Prostate gland (tissue), 2 donors: Measurements from ENCODE around the gene KCND3. TPM values are rescaled to one million over a fixed set of nuclear protein-coding genes. Genes with fewer than 3 reads are reported as not detected.

Source experiments
- DNase-seq: peaks from one replicate; pipeline ENCODE4 v3.0.0-alpha.2; 2019; ENCODE audit warnings: low spot score
- H3K27ac ChIP-seq, 2 donors: fragments of 200-600 bp; sonication (generic); 2 replicates each; pipeline ENCODE4 v1.5.1; 2017 to 2019
- H3K27me3 ChIP-seq: fragments of 200-600 bp; sonication (generic); replicated peaks from 2 replicates; pipeline ENCODE4 v1.5.1; 2019; ENCODE audit not compliant: insufficient read depth
- H3K36me3 ChIP-seq, 2 donors: fragments of 200-600 bp; sonication (generic); 1 replicate in 1 of 2; 2 replicates in 1 of 2; pipeline versions ENCODE4 v1.5.1 to v1.8.1; 2017 to 2019
- H3K4me1 ChIP-seq: fragments of 200-600 bp; sonication (generic); replicated peaks from 2 replicates; pipeline ENCODE4 v1.5.1; 2019
- H3K4me3 ChIP-seq, 2 donors: fragments of 200-600 bp; sonication (generic); 2 replicates each; pipeline ENCODE4 v1.5.1; 2017 to 2019
- H3K9me3 ChIP-seq: fragments of 200-600 bp; sonication (generic); 2 replicates; pipeline ENCODE4 v1.5.1; 2017
- POLR2A ChIP-seq: fragments of 450-650 bp; IDR thresholded peaks from one replicate; pipeline ENCODE4 v1.6.1; 2016; ENCODE audit warnings: antibody characterized with exemption, mild to moderate bottlenecking
- POLR2AphosphoS5 ChIP-seq: sonication (generic); formaldehyde crosslinking; IDR thresholded peaks from one replicate; pipeline ENCODE4 v1.6.1; 2017; ENCODE audit warnings: antibody characterized with exemption
- WGBS: methylation state at CpG from one replicate; pipeline ENCODE4 v1.1.5; 2018; 5-methylcytosine and 5-hydroxymethylcytosine counted together
- intact Hi-C: fragments of 100-400 bp; cut with DNase I; formaldehyde crosslinking; loops from one replicate; pipeline ENCODE4 v1.14.2; 2022
- total RNA-seq, 2 donors: library from RNA; depleted of rRNA; stranded (reverse); fragments of >200 nt; gene quantifications; one replicate each; pipeline ENCODE4 v1.1.0, GENCODE V29; 2016
- TF ChIP-seq, protein P1 (sequence below), 4 experiments: fragments of 200-600 bp in 2 of 4; fragments of 450-650 bp in 2 of 4; sonication (generic) in 2 of 4; IDR thresholded peaks; 1 replicate in 3 of 4; 2 replicates in 1 of 4; pipeline ENCODE4 v1.5.1; 2016 to 2019; ENCODE audit warnings: antibody characterized with exemption in 4 of 4, mild to moderate bottlenecking in 2 of 4, moderate library complexity in 2 of 4

The KCND3 gene
- total RNA-seq, 2 donors from 2014 or later = 17.1 to 27.3 TPM

DNA sequence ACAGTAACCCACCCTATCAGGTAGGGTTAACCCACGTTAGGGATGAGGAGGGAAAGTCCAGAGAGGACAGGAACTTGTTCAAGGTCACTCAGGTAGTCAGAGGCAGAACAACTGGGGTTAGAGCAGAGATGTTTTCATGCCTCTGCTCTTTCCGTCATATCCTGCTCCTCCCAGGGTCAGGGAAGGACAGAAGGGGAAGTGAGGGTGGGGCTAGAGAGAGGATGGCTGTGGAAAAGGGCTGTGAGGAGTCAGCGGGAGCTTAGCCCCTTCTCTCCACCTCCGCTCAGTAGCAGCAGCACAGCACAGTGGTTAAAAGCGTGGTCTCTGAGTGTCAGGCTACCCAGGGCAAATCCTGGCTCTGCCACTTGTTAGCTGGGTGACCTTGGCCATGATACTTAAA lies 197.2 kb downstream of the KCND3 start:
- 56% methylated on average over 5 of the region's 5 CpGs for WGBS
- Histone ChIP-seq H3K27ac (no peak overlapping the region), H3K36me3 (no peaks in the 10 kb centered on the region), H3K9me3 (no peaks in the 10 kb centered on the region), H3K27me3 (no peaks in the 10 kb centered on the region), H3K4me1 (no peaks in the 10 kb centered on the region), H3K4me3 (no peak overlapping the region)
- TF ChIP-seq POLR2A = no peak
- TF ChIP-seq, protein P1, sequence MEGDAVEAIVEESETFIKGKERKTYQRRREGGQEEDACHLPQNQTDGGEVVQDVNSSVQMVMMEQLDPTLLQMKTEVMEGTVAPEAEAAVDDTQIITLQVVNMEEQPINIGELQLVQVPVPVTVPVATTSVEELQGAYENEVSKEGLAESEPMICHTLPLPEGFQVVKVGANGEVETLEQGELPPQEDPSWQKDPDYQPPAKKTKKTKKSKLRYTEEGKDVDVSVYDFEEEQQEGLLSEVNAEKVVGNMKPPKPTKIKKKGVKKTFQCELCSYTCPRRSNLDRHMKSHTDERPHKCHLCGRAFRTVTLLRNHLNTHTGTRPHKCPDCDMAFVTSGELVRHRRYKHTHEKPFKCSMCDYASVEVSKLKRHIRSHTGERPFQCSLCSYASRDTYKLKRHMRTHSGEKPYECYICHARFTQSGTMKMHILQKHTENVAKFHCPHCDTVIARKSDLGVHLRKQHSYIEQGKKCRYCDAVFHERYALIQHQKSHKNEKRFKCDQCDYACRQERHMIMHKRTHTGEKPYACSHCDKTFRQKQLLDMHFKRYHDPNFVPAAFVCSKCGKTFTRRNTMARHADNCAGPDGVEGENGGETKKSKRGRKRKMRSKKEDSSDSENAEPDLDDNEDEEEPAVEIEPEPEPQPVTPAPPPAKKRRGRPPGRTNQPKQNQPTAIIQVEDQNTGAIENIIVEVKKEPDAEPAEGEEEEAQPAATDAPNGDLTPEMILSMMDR (IDR thresholded peaks at IDR 0.05) = no peak
- TF ChIP-seq POLR2AphosphoS5 = no peak
- no peak for DNase-seq
- intact Hi-C loops = loop anchor here (5.0 kb wide), 1 partner anchor 200 kb away; no protein-coding TSS in a partner anchor

DNA sequence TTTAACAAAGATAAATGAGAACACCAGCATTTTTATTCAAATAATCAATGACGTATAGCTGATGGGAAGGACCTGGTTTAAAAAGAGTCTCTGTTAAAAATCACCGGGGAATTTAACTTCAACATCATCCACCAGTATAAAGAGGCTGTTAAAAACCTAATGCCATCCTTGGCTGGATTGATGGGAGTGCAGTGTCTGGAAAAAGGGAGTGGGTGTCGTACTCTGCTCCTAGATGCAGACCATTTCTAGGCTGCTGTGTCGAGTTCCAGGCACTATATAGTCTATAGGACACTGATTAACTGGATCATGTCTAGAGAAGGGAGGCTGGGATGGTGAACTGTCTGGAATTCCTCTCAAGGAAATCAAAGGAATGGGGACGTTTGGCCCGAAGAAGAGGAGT lies 197.7 kb downstream of the KCND3 start:
- H3K4me1 ChIP-seq = no peaks in the 10 kb centered on the region
- no peaks in the 10 kb centered on the region for H3K9me3 ChIP-seq
- no peaks in the 10 kb centered on the region for H3K36me3 ChIP-seq
- WGBS = 84% methylated on average over 6 of the region's 6 CpGs
- no peak for TF ChIP-seq POLR2A
- TF ChIP-seq, protein P1 (IDR thresholded peaks at IDR 0.05) = no peak
- no peak for TF ChIP-seq POLR2AphosphoS5
- H3K27me3 ChIP-seq = no peaks in the 10 kb centered on the region
- intact Hi-C loops = loop anchor here (5.0 kb wide), 1 partner anchor 201 kb away; no protein-coding TSS in a partner anchor
- no peak overlapping the region for H3K27ac ChIP-seq
- no peak for DNase-seq
- no peak overlapping the region for H3K4me3 ChIP-seq

- no peak for DNase-seq
- TF ChIP-seq POLR2A (no peak), POLR2AphosphoS5 (peak; percentile 18)
- TF ChIP-seq, protein P1 (IDR thresholded peaks at IDR 0.05) = peak in 3 of 4 experiments; percentile 10 to 60 (median 30)
- H3K27ac ChIP-seq = no peak overlapping the region
- H3K4me3 ChIP-seq = no peak overlapping the region
- H3K27me3 ChIP-seq = no peaks in the 10 kb centered on the region
- no peaks in the 10 kb centered on the region for H3K4me1 ChIP-seq
- no peaks in the 10 kb centered on the region for H3K36me3 ChIP-seq
- intact Hi-C loops = loop anchor here (5.0 kb wide), 1 partner anchor 203 kb away; no protein-coding TSS in a partner anchor
- no peaks in the 10 kb centered on the region for H3K9me3 ChIP-seq
- WGBS = 69% methylated on average over 2 of the region's 2 CpGs
Observed at GRCh38 chr1:111789666-111790316, 199.7 kb downstream of the KCND3 start.

DNA sequence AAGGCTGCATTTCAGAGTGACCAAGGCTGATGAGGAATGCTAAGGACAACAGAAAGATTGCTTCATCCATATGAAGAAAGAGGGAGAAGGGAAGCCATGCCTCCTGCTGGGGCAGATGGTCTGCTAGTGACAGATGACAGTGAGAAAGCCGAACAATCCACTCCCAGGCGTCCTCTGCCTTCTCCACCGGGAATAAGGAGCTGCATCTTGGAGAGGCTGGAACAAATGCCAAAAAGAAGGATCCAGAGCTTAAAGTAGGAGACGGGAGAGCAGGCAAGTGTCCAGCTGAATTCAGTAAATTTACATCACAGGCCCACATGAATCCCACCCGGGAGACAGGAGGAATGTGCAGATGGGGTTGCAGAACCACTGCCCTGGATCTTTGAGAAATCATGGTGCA lies 200.3 kb downstream of the KCND3 start:
- H3K36me3 ChIP-seq = no peaks in the 10 kb centered on the region
- H3K9me3 ChIP-seq = no peaks in the 10 kb centered on the region
- no peaks in the 10 kb centered on the region for H3K4me1 ChIP-seq
- DNase-seq = no peak
- 50% methylated on average over 5 of the region's 5 CpGs for WGBS
- H3K27me3 ChIP-seq = no peaks in the 10 kb centered on the region
- no peak overlapping the region for H3K27ac ChIP-seq
- TF ChIP-seq, protein P1 (IDR thresholded peaks at IDR 0.05) = no peak
- TF ChIP-seq POLR2A (no peak), POLR2AphosphoS5 (no peak)
- H3K4me3 ChIP-seq = no peak overlapping the region
- intact Hi-C loops = no loop called here

DNA sequence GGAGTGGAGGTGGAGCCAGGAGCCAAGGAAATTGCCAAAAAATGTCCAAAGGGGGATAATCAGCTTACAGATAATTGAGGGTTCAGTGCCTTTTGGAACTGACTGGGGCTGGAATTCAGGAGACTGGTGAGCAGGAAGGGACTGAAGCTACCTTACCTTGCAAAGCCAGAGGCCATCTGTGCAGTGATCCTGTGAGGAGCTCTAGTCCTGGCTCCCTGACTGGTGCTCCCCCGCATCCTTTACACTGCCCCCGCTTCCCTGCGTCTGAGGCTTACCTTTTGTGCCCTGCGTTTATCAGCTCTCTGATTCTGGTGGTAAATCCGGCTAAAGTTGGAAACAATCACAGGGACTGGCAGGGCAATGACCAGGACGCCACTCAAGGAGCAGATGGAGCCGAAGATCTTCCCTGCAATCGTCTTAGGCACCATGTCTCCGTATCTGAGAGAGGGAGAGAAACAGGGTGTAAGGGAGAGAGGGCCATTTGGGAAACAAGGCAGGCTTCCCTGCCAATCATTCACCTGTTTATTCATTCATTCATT lies 202.7 kb downstream of the KCND3 start:
- intact Hi-C loops = no loop called here
- no peaks in the 10 kb centered on the region for H3K27me3 ChIP-seq
- no peak for DNase-seq
- TF ChIP-seq POLR2A (no peak), POLR2AphosphoS5 (no peak)
- TF ChIP-seq, protein P1 (IDR thresholded peaks at IDR 0.05) = no peak
- H3K36me3 ChIP-seq = no peaks in the 10 kb centered on the region
- no peaks in the 10 kb centered on the region for H3K9me3 ChIP-seq
- no peaks in the 10 kb centered on the region for H3K4me1 ChIP-seq
- no peak overlapping the region for H3K4me3 ChIP-seq
- 84% methylated on average over 9 of the region's 9 CpGs for WGBS
- H3K27ac ChIP-seq = no peak overlapping the region
